OCI-LY7 (cell line): ENCODE results near the gene PLXNA1. TPM values are rescaled to one million over a fixed set of nuclear protein-coding genes. Genes with fewer than 3 reads are reported as not detected.

Source experiments
- BruUV-seq: library from RNA; stranded (reverse); fragments of 400-500 nt; replicated peaks from 2 replicates; lab custom pipeline; 2021; lab: Mats Ljungman, UMichigan
- CTCF ChIA-PET: fragments of 300-600 bp; sonication (Branson Sonifier 250); formaldehyde crosslinking; loops from one replicate; lab custom pipeline; 2022; ENCODE audit warnings: antibody characterized with exemption; ENCODE audit not compliant: unreplicated experiment; lab: Charles Lee
- POLR2A ChIA-PET: fragments of 300-600 bp; sonication (Branson Sonifier 250); formaldehyde crosslinking; loops from one replicate; lab custom pipeline; 2022; ENCODE audit warnings: antibody characterized with exemption; lab: Charles Lee
- DNase-seq: peaks from one replicate; pipeline ENCODE4 v3.0.0-alpha.2; 2015; ENCODE audit warnings: low spot score
- H2AFZ ChIP-seq: fragments of 200-600 bp; sonication (generic), shearing (Covaris generic); 2 replicates; pipeline ENCODE4 v1.6.1; 2014; ENCODE audit warnings: mild to moderate bottlenecking, antibody characterized with exemption, low read length, moderate library complexity
- H3K27ac ChIP-seq: fragments of 200-600 bp; sonication (generic); 2 replicates; pipeline ENCODE4 v1.5.1; 2014; ENCODE audit warnings: mixed run types, low read depth, mild to moderate bottlenecking, moderate library complexity, low read length, inconsistent platforms; ENCODE audit not compliant: poor library complexity, severe bottlenecking
- H3K36me3 ChIP-seq: fragments of 200-600 bp; sonication (generic); 2 replicates; pipeline ENCODE4 v1.6.1; 2014; ENCODE audit warnings: mild to moderate bottlenecking, antibody characterized with exemption, low read length, moderate library complexity, mixed read lengths; ENCODE audit not compliant: insufficient read depth
- H3K4me1 ChIP-seq: fragments of 200-600 bp; sonication (generic); 2 replicates; pipeline ENCODE4 v1.5.1; 2014; ENCODE audit warnings: mild to moderate bottlenecking, low read length; ENCODE audit not compliant: insufficient read depth, poor library complexity, severe bottlenecking
- H3K4me2 ChIP-seq: fragments of 200-600 bp; sonication (generic); 2 replicates; pipeline ENCODE4 v1.6.1; 2014; ENCODE audit warnings: mild to moderate bottlenecking, low read length
- H3K4me3 ChIP-seq: fragments of 200-600 bp; sonication (generic); 2 replicates; pipeline ENCODE4 v1.5.1; 2014; ENCODE audit warnings: mild to moderate bottlenecking, low read depth, low read length; ENCODE audit not compliant: poor library complexity, severe bottlenecking
- H3K79me2 ChIP-seq: fragments of 200-600 bp; sonication (generic); 2 replicates; pipeline ENCODE4 v1.6.1; 2016; ENCODE audit warnings: low read depth, mild to moderate bottlenecking, low read length, moderate library complexity, mixed read lengths; ENCODE audit not compliant: insufficient read depth
- H3K9me2 ChIP-seq: fragments of 200-600 bp; sonication (generic); 2 replicates; pipeline ENCODE4 v1.6.1; 2016; ENCODE audit warnings: mild to moderate bottlenecking, low read length, mixed read lengths; ENCODE audit not compliant: insufficient read depth
- H3K9me3 ChIP-seq: fragments of 200-600 bp; sonication (generic); 2 replicates; pipeline ENCODE4 v1.6.1; 2014; ENCODE audit warnings: mild to moderate bottlenecking, mixed run types, low read length, mixed read lengths
- H4K20me1 ChIP-seq: fragments of 200-600 bp; sonication (generic); 2 replicates; pipeline ENCODE4 v1.6.1; 2014; ENCODE audit warnings: mild to moderate bottlenecking, antibody characterized with exemption, low read length, moderate library complexity, mixed read lengths; ENCODE audit not compliant: insufficient read depth
- EZH2phosphoT487 ChIP-seq: fragments of 200-600 bp; sonication (generic); IDR thresholded peaks from 2 replicates; pipeline ENCODE4 v1.6.1; 2018; ENCODE audit warnings: low read depth, borderline replicate concordance, mild to moderate bottlenecking, mixed run types, antibody characterized with exemption, low read length, moderate library complexity, mixed read lengths
- intact Hi-C: fragments of 100-400 bp; cut with micrococcal nuclease; formaldehyde crosslinking; loops from one replicate; pipeline ENCODE4 v1.10.0; 2022; ENCODE audit not compliant: unreplicated experiment
- total RNA-seq, 2 experiments: library from RNA; depleted of rRNA in 1 of 2; stranded (reverse); fragments of >200 nt in 1 of 2; shearing (Covaris generic) in 1 of 2; gene quantifications; 2 replicates each; pipeline ENCODE4 v1.2.3, GENCODE V29; 2014 to 2022
- TF ChIP-seq, protein P1 (sequence below): fragments of 200-600 bp; sonication (generic); conservative IDR thresholded peaks from 2 replicates; pipeline ENCODE4 v1.5.1; 2014; ENCODE audit warnings: mild to moderate bottlenecking, antibody characterized with exemption, low read length, moderate library complexity, mixed read lengths

Gene PLXNA1
- total RNA-seq, 2 experiments from 2014 or later = 3.6 to 4.4 TPM

- Histone ChIP-seq H2AFZ (no peak overlapping the region), H3K4me2 (no peak overlapping the region), H4K20me1 (no peaks in the 10 kb centered on the region), H3K9me3 (no peaks in the 10 kb centered on the region), H3K4me3 (no peak overlapping the region), H3K36me3 (no peaks in the 10 kb centered on the region), H3K4me1 (peaks cover 5% of the 10 kb centered on the region), H3K79me2 (no peaks in the 10 kb centered on the region), H3K9me2 (no peaks in the 10 kb centered on the region), H3K27ac (no peak overlapping the region)
- intact Hi-C loops = no loop called here
- CTCF ChIA-PET = no interaction called here
- BruUV-seq = no TSS peak
- no peak for DNase-seq
- TF ChIP-seq, protein P1, sequence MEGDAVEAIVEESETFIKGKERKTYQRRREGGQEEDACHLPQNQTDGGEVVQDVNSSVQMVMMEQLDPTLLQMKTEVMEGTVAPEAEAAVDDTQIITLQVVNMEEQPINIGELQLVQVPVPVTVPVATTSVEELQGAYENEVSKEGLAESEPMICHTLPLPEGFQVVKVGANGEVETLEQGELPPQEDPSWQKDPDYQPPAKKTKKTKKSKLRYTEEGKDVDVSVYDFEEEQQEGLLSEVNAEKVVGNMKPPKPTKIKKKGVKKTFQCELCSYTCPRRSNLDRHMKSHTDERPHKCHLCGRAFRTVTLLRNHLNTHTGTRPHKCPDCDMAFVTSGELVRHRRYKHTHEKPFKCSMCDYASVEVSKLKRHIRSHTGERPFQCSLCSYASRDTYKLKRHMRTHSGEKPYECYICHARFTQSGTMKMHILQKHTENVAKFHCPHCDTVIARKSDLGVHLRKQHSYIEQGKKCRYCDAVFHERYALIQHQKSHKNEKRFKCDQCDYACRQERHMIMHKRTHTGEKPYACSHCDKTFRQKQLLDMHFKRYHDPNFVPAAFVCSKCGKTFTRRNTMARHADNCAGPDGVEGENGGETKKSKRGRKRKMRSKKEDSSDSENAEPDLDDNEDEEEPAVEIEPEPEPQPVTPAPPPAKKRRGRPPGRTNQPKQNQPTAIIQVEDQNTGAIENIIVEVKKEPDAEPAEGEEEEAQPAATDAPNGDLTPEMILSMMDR = peak; percentile 44; the same call in 1 of the 2 replicates
- TF ChIP-seq EZH2phosphoT487 = no peak
- POLR2A ChIA-PET = no interaction called here
These were observed 43.6 kb upstream of the PLXNA1 start for GRCh38 chr3:126939338-126939718.

GRCh38 chr3:126939733-126940132 is 43.2 kb upstream of the PLXNA1 start:
- Histone ChIP-seq H3K4me3 (no peak overlapping the region), H3K9me3 (no peaks in the 10 kb centered on the region), H4K20me1 (no peaks in the 10 kb centered on the region), H3K79me2 (no peaks in the 10 kb centered on the region), H3K4me2 (no peak overlapping the region), H3K4me1 (peaks cover 9% of the 10 kb centered on the region), H3K36me3 (no peaks in the 10 kb centered on the region), H3K27ac (no peak overlapping the region), H3K9me2 (no peaks in the 10 kb centered on the region), H2AFZ (no peak overlapping the region)
- BruUV-seq = no TSS peak
- DNase-seq = no peak
- intact Hi-C loops = no loop called here
- CTCF ChIA-PET = no interaction called here
- POLR2A ChIA-PET = no interaction called here
- TF ChIP-seq EZH2phosphoT487 = no peak
- TF ChIP-seq, protein P1 = no peak

DNA sequence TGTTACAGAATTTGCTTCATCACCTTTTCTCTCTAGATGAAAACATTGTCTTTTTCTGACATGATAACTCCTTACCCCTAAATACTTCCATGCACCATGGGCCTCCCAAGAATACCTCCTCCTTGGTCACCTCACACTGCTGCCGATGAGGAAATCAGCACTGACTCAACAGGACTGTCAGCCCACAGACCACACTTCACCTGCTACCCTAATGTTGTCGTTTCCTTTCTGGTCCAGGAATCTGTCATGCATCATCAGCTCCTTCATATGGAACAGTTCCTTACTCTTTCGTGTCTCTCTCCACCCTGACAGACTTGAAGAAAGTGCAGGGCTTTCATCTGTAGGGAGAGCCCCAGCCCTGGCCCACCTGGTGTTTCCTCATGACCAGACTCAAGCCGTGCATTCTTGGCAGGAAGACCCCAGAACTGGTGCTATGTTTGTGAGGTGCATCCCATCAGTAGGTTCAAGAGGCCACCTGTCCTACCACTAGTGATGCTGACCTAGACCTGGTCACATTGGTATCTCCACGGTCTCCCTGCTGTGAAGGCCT is 41.1 kb upstream of the PLXNA1 start:
- no peak overlapping the region for H2AFZ ChIP-seq
- H3K36me3 ChIP-seq = no peaks in the 10 kb centered on the region
- H3K9me2 ChIP-seq = no peaks in the 10 kb centered on the region
- POLR2A ChIA-PET = no interaction called here
- CTCF ChIA-PET = no interaction called here
- no peaks in the 10 kb centered on the region for H3K9me3 ChIP-seq
- no peak for TF ChIP-seq EZH2phosphoT487
- TF ChIP-seq, protein P1 = no peak
- peaks cover 10% of the 10 kb centered on the region for H3K4me1 ChIP-seq
- no peaks in the 10 kb centered on the region for H4K20me1 ChIP-seq
- H3K4me3 ChIP-seq = no peak overlapping the region
- no peak overlapping the region for H3K4me2 ChIP-seq
- BruUV-seq = no TSS peak
- DNase-seq = no peak
- no peak overlapping the region for H3K27ac ChIP-seq
- intact Hi-C loops = no loop called here
- H3K79me2 ChIP-seq = no peaks in the 10 kb centered on the region
